GM19452 (cell line): ENCODE data around the gene TNN.
"Not testable (repeated sequence)": the region's sequence is repeated elsewhere in the genome, so short reads cannot be mapped to it uniquely, and the experiment has no call there.

Source experiments
- ATAC-seq: cut with Tn5 transposase; IDR thresholded peaks from one replicate; pipeline ENCODE4 v1.9.1; 2021; ENCODE audit not compliant: unreplicated experiment

The TNN gene

DNA sequence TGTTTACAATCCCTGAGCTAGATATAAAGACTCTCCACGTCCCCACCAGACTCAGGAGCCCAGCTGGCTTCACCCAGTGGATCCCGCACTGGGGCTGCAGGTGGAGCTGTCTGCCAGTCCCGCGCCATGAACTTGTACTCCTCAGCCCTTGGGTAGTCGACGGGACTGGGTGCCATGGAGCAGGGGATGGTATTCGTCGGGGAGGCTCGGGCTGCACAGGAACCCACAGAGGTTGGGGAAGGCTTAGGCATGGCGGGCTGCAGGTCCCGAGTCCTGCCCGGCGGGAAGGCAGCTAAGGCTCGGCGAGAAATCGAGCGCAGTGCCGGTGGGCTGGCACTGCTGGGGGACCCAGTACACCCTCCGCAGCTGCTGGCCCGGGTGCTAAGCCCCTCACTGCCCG lies 34.5 kb downstream of the TNN start:
- ATAC-seq, result not testable (repeated sequence)

- ATAC-seq, result not testable (repeated sequence)
Observed at GRCh38 chr1:175106536-175106935, 38.9 kb downstream of the TNN start.

GRCh38 chr1:175108331-175108820 lies 40.7 kb downstream of the TNN start:
- not testable (repeated sequence) for ATAC-seq

DNA sequence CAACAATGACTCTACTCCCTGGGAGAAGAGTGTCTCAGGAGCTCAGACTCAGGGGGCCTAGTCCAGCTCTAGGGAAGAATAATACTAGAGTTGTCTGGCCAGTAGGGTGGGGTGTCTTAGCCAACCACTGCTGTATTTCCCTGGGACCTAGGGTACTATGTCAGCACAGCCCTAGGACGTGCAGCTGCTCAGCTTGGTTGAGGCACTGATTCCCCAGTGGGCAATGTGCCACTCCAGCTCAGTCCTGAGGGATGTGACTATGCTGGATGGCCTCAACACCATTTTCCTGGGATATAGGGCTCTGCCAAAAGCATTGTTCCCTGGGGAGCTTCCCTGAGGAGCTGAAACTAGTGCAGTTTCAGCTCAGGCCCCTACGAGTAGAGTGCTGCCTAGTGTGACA lies 47.4 kb downstream of the TNN start:
- no peak for ATAC-seq

- ATAC-seq, result no peak
Observed at GRCh38 chr1:175116210-175116798, 48.7 kb downstream of the TNN start.

GRCh38 chr1:175116903-175117302 lies 49.3 kb downstream of the TNN start:
- ATAC-seq, result no peak

DNA sequence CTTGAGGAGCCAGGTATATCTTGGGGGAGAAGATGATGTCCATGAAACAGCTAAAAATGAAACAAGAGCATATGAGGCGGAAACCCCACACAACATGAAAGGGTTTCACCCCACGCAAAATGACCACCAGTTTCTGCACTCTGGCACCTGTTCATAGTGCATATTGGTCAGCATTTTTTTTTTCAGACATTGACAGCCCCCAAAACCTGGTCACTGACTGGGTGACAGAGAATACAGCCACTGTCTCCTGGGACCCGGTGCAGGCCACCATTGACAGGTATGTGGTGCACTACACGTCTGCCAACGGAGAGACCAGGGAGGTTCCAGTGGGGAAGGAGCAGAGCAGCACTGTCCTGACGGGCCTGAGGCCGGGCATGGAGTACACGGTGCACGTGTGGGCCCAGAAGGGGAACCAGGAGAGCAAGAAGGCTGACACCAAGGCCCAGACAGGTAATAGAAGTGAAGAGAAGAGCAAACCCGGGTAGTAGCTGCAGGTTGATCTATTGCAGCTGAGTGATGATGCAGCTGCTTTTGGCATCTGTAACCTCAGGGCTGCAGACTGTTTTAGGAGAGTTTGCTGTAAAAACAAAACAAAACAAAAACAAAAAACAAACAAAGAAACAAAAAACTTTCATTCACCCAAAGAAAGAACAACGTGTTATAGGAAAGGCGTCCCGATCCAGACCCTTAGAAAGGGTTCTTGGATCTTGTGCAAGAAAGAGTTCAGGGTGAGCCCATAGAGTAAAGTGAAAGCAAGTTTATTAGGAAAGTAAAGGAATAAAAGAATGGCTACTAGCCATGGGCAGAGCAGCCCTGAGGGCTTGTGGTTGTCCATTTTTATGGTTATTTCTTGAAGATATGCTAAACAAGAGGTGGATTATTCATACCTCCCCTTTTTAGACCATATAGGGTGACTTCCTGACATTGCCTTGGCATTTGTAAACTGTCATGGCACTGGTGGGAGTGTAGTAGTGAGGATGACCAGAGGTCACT lies 51.0 kb downstream of the TNN start:
- no peak for ATAC-seq

DNA sequence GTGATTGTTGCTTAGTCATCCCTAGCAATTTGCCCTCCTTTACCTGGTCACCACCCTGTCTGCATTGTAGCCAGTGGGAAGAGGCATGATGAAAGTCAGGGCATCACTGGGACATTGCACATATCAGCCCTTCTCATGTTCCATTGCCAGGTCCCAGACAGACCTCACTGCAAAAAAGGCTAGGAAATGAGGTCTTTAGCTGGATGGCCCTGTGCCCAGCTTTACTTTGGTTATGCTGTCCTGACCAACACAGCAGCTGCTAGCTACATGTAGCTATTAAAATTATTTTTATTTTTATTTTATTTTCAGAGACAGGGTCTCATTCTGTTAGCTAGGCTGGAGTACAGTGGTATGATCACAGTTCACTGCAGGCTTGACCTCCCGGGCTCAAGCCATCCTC lies 52.9 kb downstream of the TNN start:
- ATAC-seq, result no peak

DNA sequence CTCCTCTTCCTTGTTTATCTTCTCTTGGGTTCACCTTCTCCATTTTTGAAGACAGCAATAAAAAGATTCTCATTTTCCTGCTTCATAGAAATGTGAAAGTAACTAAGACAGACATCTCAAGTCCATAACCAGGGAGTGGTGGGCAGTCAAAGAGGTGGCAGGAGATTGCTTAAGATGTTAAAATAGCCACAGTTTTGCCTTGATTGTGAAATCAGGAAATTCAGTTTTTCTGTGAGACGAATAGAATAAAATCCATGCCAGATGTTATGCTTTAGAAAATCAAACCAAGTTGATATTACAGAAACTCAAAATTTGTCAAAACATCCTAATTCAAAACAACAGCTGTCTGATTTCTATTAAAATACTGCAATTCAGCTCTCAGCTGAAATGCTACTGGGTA lies 57.2 kb downstream of the TNN start:
- no peak for ATAC-seq

DNA sequence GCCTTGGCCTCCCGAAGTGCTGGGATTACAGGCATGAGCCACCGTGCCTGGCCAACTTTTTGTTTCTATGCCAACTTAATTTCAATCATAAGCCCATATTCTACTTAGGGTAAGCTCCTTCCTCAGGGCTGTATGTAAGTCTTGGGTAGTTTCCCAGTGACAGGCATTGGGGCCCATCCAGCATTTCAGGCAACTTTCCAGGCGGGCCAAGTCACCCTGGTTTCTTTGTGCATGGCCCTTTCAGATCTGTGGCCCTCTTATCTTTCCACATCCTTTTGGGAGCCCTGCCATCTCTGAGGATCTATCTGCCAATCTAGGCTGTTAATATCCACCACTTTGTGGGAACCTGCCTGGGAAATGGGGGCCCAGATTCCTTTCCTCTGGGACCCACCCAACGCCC lies 58.7 kb downstream of the TNN start:
- ATAC-seq, result no peak

- ATAC-seq, result no peak
Observed at GRCh38 chr1:175127565-175127964, 59.9 kb downstream of the TNN start.

DNA sequence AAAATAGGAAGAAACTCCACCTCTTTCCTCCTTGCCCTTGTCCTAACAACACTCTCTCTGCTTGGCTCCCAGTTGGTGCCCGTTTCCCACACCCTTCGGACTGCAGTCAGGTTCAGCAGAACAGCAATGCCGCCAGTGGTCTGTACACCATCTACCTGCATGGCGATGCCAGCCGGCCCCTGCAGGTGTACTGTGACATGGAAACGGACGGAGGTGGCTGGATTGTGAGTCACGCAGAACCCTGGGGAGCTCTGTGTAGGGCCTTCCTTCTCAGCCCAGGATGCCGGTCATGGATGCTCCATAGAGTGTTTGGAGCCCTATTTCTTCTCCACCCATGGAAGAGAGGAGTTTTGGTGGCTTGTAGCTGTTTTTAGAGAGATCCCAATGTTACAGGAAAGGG lies 60.9 kb downstream of the TNN start:
- ATAC-seq, result no peak

DNA sequence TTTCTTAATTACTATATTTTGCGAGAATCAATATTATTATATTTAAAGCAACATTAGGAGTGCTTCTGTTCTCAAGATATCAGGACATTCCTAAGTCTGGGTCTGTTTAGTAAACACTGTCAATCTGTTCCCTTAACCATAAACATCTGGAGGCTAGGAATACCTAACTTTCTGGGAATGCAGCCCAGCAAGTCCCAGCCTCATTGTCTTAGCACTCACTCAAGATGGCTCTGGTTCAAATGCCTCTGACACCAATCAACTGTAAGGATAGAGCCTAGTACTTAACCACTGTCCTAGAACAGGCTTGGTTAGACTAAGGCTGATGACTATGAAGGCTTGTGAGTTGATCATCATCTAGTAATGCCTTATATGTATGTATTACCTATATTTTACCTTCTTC lies 61.5 kb downstream of the TNN start:
- ATAC-seq, result no peak

GRCh38 chr1:175129644-175129996 lies 62.0 kb downstream of the TNN start:
- no peak for ATAC-seq

GRCh38 chr1:175129997-175130648 lies 62.5 kb downstream of the TNN start:
- no peak for ATAC-seq

DNA sequence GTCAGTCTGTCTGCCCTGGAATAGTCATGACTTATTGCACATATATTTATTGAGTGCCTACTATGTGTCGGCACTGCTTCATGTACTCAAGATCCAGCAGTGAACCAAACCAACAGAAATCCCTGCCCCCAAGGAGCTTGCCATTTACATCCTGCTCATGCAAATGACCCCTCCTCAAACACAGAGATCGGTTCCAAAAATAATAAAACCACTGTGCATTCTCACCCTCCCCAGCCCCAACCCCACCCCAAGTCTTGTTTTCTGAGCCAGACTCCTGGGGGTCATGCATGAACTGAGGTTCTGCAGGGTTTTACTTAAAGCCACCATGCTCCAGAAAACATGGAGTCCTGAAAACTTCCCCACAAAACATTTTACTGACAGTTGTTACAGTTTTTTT lies 63.0 kb downstream of the TNN start:
- no peak for ATAC-seq

GRCh38 chr1:175131095-175131494 lies 63.5 kb downstream of the TNN start:
- no peak for ATAC-seq

DNA sequence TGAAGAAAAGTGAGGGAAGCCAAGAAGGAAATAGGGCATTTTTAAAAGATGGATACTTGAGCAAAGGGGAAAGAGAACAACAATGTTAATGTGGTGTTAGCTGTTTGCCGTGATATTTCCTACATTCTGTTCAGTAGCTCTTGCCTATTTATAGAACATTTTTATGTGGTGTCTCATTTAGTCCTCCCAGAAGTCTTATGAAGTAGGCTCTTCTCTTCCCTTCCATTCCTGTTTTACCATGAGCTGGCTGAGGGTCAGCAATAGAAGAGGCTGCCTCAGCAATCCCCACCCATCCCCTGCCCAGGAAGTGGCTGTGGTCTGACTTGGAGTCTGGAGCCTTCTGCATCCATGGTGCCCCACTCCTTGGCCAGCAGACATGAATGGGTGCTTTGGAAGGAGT lies 64.8 kb downstream of the TNN start:
- no peak for ATAC-seq

DNA sequence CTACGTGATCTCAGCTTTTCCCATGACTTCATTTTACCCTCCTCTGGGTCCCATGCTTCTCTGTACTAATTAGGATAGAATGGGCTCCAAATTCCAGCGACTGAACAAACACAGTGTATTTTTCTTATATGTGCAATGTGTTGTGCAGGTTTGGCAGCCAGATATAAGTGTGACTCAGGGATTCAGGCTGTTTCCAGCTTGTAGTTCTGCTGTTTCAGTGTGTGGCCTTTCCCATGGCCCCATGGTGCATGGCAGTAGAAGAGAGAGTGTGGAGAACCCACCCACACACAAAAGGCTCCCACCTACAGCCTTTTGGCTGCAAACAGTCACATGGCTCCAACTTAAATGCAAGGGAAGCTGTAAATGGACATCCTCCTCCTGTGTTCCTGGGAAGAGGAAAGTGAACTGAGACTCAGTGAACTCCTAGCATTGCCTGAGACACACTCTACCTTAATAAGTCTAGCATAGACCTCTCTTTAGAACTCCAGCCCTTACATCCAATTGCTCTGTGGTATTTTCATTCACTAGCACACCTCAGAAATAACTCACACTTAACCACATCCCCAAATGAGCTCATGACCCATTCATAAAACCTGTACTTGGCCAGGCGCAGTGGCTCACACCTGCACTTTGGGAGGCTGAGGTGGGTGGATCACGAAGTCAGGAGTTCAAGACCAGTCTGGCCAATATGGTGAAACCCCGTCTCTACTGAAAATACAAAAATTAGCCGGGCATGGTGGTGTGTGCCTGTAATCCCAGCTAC lies 66.2 kb downstream of the TNN start:
- ATAC-seq, result no peak

DNA sequence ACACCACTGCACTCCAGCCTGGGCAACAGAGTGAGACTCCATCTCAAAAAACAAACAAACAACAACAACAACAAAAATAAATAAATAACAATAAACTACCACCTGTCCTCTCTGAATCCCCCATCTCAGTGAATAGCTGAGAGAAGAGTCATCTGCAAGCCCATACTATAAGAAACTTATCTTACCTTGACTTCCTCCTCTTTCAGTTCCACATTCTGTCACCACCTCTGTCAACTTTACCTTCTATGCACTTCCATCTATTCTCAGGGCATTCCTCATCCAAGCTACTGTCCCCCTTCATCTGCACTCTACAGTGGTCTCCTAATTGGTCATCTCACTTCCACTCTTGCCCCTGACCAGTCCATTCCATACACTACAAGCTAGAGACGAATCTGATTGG lies 66.9 kb downstream of the TNN start:
- ATAC-seq, result no peak

DNA sequence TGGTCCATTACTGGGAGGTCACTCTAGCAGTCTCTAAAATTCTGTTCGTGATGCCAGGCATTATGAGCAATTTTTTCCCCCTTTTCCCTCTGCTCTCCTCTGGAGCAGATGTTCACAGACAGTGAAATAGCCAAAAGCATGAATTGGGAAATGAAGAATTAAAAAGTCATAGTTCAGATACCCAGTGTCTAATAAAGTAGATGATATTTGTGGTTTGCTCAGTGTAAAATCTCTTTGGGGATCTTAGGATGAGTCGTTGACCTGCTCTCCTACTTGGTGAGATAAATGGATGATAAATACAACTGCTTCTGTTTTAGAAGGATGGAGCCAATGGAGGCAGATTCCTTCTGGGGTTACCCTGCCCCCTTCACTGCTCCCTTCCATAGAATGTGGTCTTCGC lies 68.6 kb downstream of the TNN start:
- ATAC-seq, result no peak
